HepG2 (cell line): Measurements from ENCODE around the gene SMIM11. TPM values are rescaled to one million over a fixed set of nuclear protein-coding genes. Genes with fewer than 3 reads are reported as not detected.

Experiments
- CBFB ChIP-seq: sonication (generic); formaldehyde crosslinking; IDR thresholded peaks from 2 replicates; pipeline ENCODE4 v1.4.0; 2020; ENCODE audit warnings: missing genetic modification reagents
- CCDC6 ChIP-seq: sonication (generic); formaldehyde crosslinking; IDR thresholded peaks from 2 replicates; pipeline ENCODE4 v1.8.1; 2022; ENCODE audit warnings: mild to moderate bottlenecking, missing genetic modification reagents, moderate library complexity
- DNMT3B ChIP-seq: conservative IDR thresholded peaks from 2 replicates; pipeline ENCODE4 v1.6.1; 2016; ENCODE audit warnings: missing biosample characterization, control low read depth
- ERF ChIP-seq: IDR thresholded peaks from 2 replicates; pipeline ENCODE4 v1.6.1; 2018; ENCODE audit warnings: missing biosample characterization, missing genetic modification reagents
- FLYWCH1 ChIP-seq: sonication (generic); formaldehyde crosslinking; IDR thresholded peaks from 2 replicates; pipeline ENCODE4 v1.8.1; 2023; ENCODE audit warnings: mild to moderate bottlenecking, missing genetic modification reagents
- FOXM1 ChIP-seq: sonication (generic); formaldehyde crosslinking; IDR thresholded peaks from 2 replicates; pipeline ENCODE4 v1.5.0; 2020; ENCODE audit warnings: missing genetic modification reagents
- GATA4 ChIP-seq: sonication (generic); IDR thresholded peaks from 2 replicates; pipeline ENCODE4 v1.6.1; 2016; ENCODE audit warnings: antibody characterized with exemption, low read depth, borderline replicate concordance
- KDM5B ChIP-seq: sonication (generic); formaldehyde crosslinking; IDR thresholded peaks from 2 replicates; pipeline ENCODE4 v1.4.0; 2020; ENCODE audit warnings: missing genetic modification reagents, mild to moderate bottlenecking, borderline replicate concordance
- KMT2A ChIP-seq: sonication (generic); formaldehyde crosslinking; IDR thresholded peaks from 2 replicates; pipeline ENCODE4 v1.4.0; 2020; ENCODE audit warnings: missing genetic modification reagents
- MAZ ChIP-seq, 2 experiments: sonication (generic) in 1 of 2; formaldehyde crosslinking in 1 of 2; IDR thresholded peaks; 2 replicates each; pipeline versions ENCODE4 v1.5.0 to v1.6.1; 2012 to 2020; ENCODE audit warnings: low read depth in 2 of 2, mild to moderate bottlenecking in 2 of 2, borderline replicate concordance in 1 of 2, improper control_type of control experiment in 1 of 2, low read length in 1 of 2, missing genetic modification reagents in 1 of 2, moderate library complexity in 1 of 2
- MIXL1 ChIP-seq: IDR thresholded peaks from 2 replicates; pipeline ENCODE4 v1.6.1; 2016
- NPAS2 ChIP-seq: sonication (generic); formaldehyde crosslinking; IDR thresholded peaks from 2 replicates; pipeline ENCODE4 v1.8.0; 2022; ENCODE audit warnings: mild to moderate bottlenecking, missing genetic modification reagents, borderline replicate concordance
- PCBP1 ChIP-seq: fragments of 200-400 bp; formaldehyde crosslinking; IDR thresholded peaks from 2 replicates; pipeline ENCODE4 v1.6.1; 2017; ENCODE audit warnings: mild to moderate bottlenecking, low read depth, low read length, borderline replicate concordance
- REXO4 ChIP-seq: sonication (generic); formaldehyde crosslinking; IDR thresholded peaks from 2 replicates; pipeline ENCODE4 v1.8.0; 2022; ENCODE audit warnings: missing genetic modification reagents, mild to moderate bottlenecking, borderline replicate concordance
- SP1 ChIP-seq, 2 experiments: fragments of 450-650 bp in 1 of 2; sonication (generic) in 1 of 2; formaldehyde crosslinking in 1 of 2; IDR thresholded peaks; 2 replicates each; pipeline versions ENCODE4 v1.4.0 to v1.6.1; 2016 to 2020; ENCODE audit warnings: missing genetic modification reagents in 1 of 2
- SP4 ChIP-seq: sonication (generic); formaldehyde crosslinking; IDR thresholded peaks from 2 replicates; pipeline ENCODE4 v1.8.1; 2023; ENCODE audit warnings: mild to moderate bottlenecking, missing genetic modification reagents
- ZNF138 ChIP-seq: sonication (generic); formaldehyde crosslinking; IDR thresholded peaks from 2 replicates; pipeline ENCODE4 v1.5.0; 2020; ENCODE audit warnings: mild to moderate bottlenecking, low read depth, missing genetic modification reagents
- ZNF205 ChIP-seq: IDR thresholded peaks from 2 replicates; pipeline ENCODE4 v1.6.1; 2018; ENCODE audit warnings: missing biosample characterization, missing genetic modification reagents
- ZNF329 ChIP-seq: sonication (generic); formaldehyde crosslinking; IDR thresholded peaks from 2 replicates; pipeline ENCODE4 v1.9.0; 2021; ENCODE audit warnings: low read depth, mild to moderate bottlenecking, missing genetic modification reagents
- polyA plus RNA-seq, 8 experiments: library from polyadenylated mRNA; depleted of rRNA in 3 of 8; stranded (reverse) in 7 of 8; unstranded in 1 of 8; fragments of >200 nt; fragmentation: Illumina TruSeq in 4 of 8; extraction: Trizol in 4 of 8; gene quantifications; 2 replicates each; pipeline versions ENCODE4 v1.2.1 to v1.2.3, GENCODE V29; 2011 to 2016; ENCODE audit warnings: low read depth in 4 of 8, missing spikeins in 1 of 8, mixed read lengths in 1 of 8; ENCODE audit not compliant: insufficient read depth in 1 of 8
- total RNA-seq, 5 experiments: library from RNA; depleted of rRNA; stranded (reverse); fragments of >200 nt; fragmentation: Illumina TruSeq; extraction: Trizol; gene quantifications; 2 replicates each; pipeline ENCODE4 v1.2.3, GENCODE V29; 2016; ENCODE audit warnings: low read depth in 1 of 5
- TF ChIP-seq, protein P1 (sequence below): IDR thresholded peaks from 2 replicates; pipeline ENCODE4 v1.6.1; 2016; ENCODE audit warnings: missing biosample characterization, missing genetic modification reagents, low read depth
- TF ChIP-seq, protein P2 (sequence below): IDR thresholded peaks from 2 replicates; pipeline ENCODE4 v1.6.1; 2016
- TF ChIP-seq, protein P3 (sequence below): sonication (generic); formaldehyde crosslinking; IDR thresholded peaks from 2 replicates; pipeline ENCODE4 v1.5.1; 2020; ENCODE audit warnings: missing genetic modification reagents, mild to moderate bottlenecking, borderline replicate concordance
- TF ChIP-seq, protein P4 (sequence below): IDR thresholded peaks from 2 replicates; pipeline ENCODE4 v1.6.1; 2016; ENCODE audit warnings: low read depth, missing genetic modification reagents, missing compliant biosample characterization

Gene SMIM11
- total and polyA plus RNA-seq, 2 of the 13 experiments (the other 11 are each of a cell fraction or from before 2014, with no cell fraction given), result 6.4 to 18.9 TPM

DNA sequence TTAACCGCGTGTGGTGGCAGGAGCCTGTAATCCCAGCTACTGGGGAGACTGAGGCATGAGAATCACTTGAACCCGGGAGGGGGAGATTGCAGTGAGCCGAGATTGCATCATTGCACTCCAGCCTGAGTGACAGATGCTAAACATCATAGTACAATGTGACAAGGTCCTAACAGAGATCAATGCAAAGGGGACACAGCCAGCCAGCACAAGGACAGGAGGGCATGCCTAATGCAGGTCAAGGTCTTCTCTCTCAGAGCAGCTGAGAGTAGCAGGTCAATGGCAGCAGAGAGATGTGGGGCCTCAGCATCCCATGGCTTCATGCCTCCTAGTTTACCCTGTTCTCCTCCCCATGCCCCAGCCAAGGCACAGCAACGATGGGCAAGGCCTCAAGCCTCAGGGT lies 3.0 kb upstream of the SMIM11 start (continued):
- TF ChIP-seq PCBP1, result no peak
- no peak for TF ChIP-seq GATA4
- no peak for TF ChIP-seq ZNF138 (CRISPR knock-in tag)
- no peak for TF ChIP-seq MAZ (IDR thresholded peaks at IDR 0.05; ENCODE audit: borderline replicate concordance, low read depth, low read length)
- peak; percentile 67; the same call in 1 of the 2 replicates for TF ChIP-seq MAZ (CRISPR knock-in tag; IDR thresholded peaks at IDR 0.05; ENCODE audit: low read depth)
- TF ChIP-seq REXO4 (CRISPR knock-in tag), result no peak
- TF ChIP-seq, protein P1, sequence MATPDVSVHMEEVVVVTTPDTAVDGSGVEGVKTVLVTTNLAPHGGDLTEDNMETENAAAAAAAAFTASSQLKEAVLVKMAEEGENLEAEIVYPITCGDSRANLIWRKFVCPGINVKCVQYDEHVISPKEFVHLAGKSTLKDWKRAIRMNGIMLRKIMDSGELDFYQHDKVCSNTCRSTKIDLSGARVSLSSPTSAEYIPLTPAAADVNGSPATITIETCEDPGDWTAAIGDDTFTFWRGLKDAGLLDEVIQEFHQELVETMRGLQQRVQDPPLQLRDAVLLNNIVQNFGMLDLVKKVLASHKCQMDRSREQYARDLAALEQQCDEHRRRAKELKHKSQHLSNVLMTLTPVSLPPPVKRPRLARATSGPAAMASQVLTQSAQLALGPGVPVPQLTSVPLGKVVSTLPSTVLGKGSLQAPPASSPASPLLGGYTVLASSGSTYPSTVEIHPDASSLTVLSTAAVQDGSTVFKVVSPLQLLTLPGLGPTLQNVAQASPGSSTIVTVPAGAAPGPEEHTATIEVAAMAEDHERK (CRISPR knock-in tag), result no peak
- no peak for TF ChIP-seq SP1 (IDR thresholded peaks at IDR 0.05)
- TF ChIP-seq SP1 (CRISPR knock-in tag; IDR thresholded peaks at IDR 0.05), result no peak
- TF ChIP-seq, protein P2, sequence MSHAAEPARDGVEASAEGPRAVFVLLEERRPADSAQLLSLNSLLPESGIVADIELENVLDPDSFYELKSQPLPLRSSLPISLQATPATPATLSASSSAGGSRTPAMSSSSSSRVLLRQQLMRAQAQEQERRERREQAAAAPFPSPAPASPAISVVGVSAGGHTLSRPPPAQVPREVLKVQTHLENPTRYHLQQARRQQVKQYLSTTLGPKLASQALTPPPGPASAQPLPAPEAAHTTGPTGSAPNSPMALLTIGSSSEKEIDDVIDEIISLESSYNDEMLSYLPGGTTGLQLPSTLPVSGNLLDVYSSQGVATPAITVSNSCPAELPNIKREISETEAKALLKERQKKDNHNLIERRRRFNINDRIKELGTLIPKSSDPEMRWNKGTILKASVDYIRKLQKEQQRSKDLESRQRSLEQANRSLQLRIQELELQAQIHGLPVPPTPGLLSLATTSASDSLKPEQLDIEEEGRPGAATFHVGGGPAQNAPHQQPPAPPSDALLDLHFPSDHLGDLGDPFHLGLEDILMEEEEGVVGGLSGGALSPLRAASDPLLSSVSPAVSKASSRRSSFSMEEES (CRISPR knock-in tag), result peak; percentile 44; the same call in 1 of the 2 replicates
- no peak for TF ChIP-seq KDM5B (CRISPR knock-in tag)
- TF ChIP-seq FLYWCH1, result no peak
- TF ChIP-seq DNMT3B (CRISPR knock-in tag), result no peak
- TF ChIP-seq, protein P3, sequence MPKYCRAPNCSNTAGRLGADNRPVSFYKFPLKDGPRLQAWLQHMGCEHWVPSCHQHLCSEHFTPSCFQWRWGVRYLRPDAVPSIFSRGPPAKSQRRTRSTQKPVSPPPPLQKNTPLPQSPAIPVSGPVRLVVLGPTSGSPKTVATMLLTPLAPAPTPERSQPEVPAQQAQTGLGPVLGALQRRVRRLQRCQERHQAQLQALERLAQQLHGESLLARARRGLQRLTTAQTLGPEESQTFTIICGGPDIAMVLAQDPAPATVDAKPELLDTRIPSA, result no peak
- no peak for TF ChIP-seq KMT2A (CRISPR knock-in tag)
- TF ChIP-seq MIXL1 (CRISPR knock-in tag), result peak; percentile 84
- TF ChIP-seq NPAS2, result no peak
- no peak for TF ChIP-seq SP4
- TF ChIP-seq, protein P4, sequence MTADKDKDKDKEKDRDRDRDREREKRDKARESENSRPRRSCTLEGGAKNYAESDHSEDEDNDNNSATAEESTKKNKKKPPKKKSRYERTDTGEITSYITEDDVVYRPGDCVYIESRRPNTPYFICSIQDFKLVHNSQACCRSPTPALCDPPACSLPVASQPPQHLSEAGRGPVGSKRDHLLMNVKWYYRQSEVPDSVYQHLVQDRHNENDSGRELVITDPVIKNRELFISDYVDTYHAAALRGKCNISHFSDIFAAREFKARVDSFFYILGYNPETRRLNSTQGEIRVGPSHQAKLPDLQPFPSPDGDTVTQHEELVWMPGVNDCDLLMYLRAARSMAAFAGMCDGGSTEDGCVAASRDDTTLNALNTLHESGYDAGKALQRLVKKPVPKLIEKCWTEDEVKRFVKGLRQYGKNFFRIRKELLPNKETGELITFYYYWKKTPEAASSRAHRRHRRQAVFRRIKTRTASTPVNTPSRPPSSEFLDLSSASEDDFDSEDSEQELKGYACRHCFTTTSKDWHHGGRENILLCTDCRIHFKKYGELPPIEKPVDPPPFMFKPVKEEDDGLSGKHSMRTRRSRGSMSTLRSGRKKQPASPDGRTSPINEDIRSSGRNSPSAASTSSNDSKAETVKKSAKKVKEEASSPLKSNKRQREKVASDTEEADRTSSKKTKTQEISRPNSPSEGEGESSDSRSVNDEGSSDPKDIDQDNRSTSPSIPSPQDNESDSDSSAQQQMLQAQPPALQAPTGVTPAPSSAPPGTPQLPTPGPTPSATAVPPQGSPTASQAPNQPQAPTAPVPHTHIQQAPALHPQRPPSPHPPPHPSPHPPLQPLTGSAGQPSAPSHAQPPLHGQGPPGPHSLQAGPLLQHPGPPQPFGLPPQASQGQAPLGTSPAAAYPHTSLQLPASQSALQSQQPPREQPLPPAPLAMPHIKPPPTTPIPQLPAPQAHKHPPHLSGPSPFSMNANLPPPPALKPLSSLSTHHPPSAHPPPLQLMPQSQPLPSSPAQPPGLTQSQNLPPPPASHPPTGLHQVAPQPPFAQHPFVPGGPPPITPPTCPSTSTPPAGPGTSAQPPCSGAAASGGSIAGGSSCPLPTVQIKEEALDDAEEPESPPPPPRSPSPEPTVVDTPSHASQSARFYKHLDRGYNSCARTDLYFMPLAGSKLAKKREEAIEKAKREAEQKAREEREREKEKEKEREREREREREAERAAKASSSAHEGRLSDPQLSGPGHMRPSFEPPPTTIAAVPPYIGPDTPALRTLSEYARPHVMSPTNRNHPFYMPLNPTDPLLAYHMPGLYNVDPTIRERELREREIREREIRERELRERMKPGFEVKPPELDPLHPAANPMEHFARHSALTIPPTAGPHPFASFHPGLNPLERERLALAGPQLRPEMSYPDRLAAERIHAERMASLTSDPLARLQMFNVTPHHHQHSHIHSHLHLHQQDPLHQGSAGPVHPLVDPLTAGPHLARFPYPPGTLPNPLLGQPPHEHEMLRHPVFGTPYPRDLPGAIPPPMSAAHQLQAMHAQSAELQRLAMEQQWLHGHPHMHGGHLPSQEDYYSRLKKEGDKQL (CRISPR knock-in tag), result peak; percentile 56; the same call in 1 of the 2 replicates
- peak; percentile 59 for TF ChIP-seq CCDC6 (CRISPR knock-in tag)
- TF ChIP-seq CBFB (CRISPR knock-in tag), result no peak
- TF ChIP-seq FOXM1 (CRISPR knock-in tag), result no peak
- no peak for TF ChIP-seq ZNF329 (CRISPR knock-in tag)
- TF ChIP-seq ERF (CRISPR knock-in tag), result no peak
- peak; percentile 48; the same call in 1 of the 2 replicates for TF ChIP-seq ZNF205
